Articular chondrocyte of knee joint (primary cell): ENCODE measurements around the gene RNU1-3. TPM values are rescaled to one million over a fixed set of nuclear protein-coding genes. Genes with fewer than 3 reads are reported as not detected.

Source experiments
- small RNA-seq: library from RNA; depleted of rRNA; stranded (forward); fragments of <200 nt; gene quantifications from one replicate; pipeline ENCODE3, GENCODE V24; 2012
- total RNA-seq: library from RNA; depleted of rRNA; stranded (reverse); fragments of >200 nt; gene quantifications from 2 replicates; pipeline ENCODE4 v1.2.3, GENCODE V29; 2012

Gene RNU1-3
- under 0.01 TPM in 2 replicates for total RNA-seq

DNA sequence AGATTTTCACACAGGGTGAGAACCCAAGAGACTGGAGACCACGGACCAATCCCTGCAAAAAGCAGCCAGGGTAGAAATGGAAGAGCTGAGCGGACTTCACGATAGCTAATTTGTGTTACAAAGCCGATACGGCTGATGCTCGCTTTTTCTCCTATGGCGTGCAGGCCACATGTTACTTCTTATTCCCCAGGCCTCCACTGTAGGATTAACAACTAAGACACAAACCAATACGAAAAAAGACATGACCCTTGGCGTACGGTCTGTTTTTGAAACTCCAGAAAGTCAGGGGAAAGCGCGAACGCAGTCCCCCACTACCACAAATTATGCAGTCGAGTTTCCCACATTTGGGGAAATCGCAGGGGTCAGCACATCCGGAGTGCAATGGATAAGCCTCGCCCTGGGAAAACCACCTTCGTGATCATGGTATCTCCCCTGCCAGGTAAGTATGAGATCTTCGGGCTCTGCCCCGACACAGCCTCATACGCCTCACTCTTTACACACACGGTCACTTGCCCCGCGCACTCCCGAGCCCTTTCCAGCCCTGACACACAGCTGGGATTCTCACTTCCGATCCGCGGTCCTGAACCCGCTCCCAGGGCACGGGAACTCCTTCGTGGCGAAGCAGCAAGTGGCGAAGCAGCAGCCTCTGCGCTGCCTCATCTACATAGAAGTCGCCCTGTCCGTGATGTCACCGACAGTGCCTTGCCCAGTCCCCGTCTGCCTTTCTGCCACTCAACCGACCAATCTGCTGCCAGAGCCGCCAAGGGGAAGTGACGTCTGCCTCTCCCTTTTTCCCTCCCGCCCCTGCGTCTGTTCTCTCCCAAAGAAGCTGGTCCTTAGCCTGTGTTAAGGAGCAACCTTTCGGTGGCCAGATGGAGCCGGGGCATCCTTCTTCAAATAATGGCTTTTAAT, at the start of gene RNU1-3:
Gene RNU1-3, minus strand, starts transcription at position 447 of the 912 bp plus-strand sequence.

Small RNAs within 50 kb of the gene (small RNA-seq; reads per million reads assigned to genes)
- not detected for gene RNU1-3

Other genes starting within 250 kb of the RNU1-3 start
- gene SPATA21, start 229.5 kb downstream of the RNU1-3 start, total RNA-seq = not detected in 2 replicates
- gene NECAP2, start 226.2 kb downstream of the RNU1-3 start, total RNA-seq = 66.2 and 67.0 TPM in 2 replicates
- under 0.01 TPM in 2 replicates for gene RNU1-1, start 152.7 kb downstream of the RNU1-3 start, total RNA-seq
- 43.0 and 59.5 TPM in 2 replicates for gene NBPF1, start 53.4 kb downstream of the RNU1-3 start, total RNA-seq
- under 0.01 TPM in 2 replicates for gene RNU1-4, start 73.6 kb upstream of the RNU1-3 start, total RNA-seq
- gene RNU1-2, start 229.0 kb upstream of the RNU1-3 start, total RNA-seq = under 0.01 TPM in 2 replicates